Left lung (tissue), 10 donors: ENCODE data around the gene VTI1A. TPM values are rescaled to one million over a fixed set of nuclear protein-coding genes. Genes with fewer than 3 reads are reported as not detected.

ENCODE experiments used
- ATAC-seq: fragments of 200-7000 bp; cut with Tn5 transposase; one replicate; pipeline ENCODE4 v1.9.1; 2020; ENCODE audit warnings: moderate library complexity
- DNase-seq, 4 donors: peaks; one replicate each; pipeline ENCODE4 v3.0.0-alpha.2; 2013 to 2020
- H3K27ac ChIP-seq, 2 donors: fragments of 200-600 bp; sonication (generic) in 1 of 2; one replicate each; pipeline versions ENCODE4 v1.5.0 to v1.8.0; 2020 to 2021
- H3K27me3 ChIP-seq, 2 donors: fragments of 200-600 bp; sonication (generic) in 1 of 2; one replicate each; pipeline versions ENCODE4 v1.5.0 to v1.8.0; 2020 to 2021
- H3K36me3 ChIP-seq, 2 donors: fragments of 200-600 bp; sonication (generic) in 1 of 2; one replicate each; pipeline versions ENCODE4 v1.5.0 to v1.8.0; 2020 to 2021
- H3K4me1 ChIP-seq, 2 donors: fragments of 200-600 bp; one replicate each; pipeline ENCODE4 v1.8.0; 2021
- H3K4me3 ChIP-seq, 2 donors: fragments of 200-600 bp; sonication (generic) in 1 of 2; one replicate each; pipeline versions ENCODE4 v1.5.0 to v1.8.0; 2020 to 2021; ENCODE audit warnings: mild to moderate bottlenecking in 1 of 2
- H3K9me3 ChIP-seq, 2 donors: fragments of 200-600 bp; sonication (generic) in 1 of 2; one replicate each; pipeline versions ENCODE4 v1.5.0 to v1.8.0; 2020 to 2021
- intact Hi-C, 2 donors: fragments of 100-400 bp; cut with DNase I; formaldehyde crosslinking; loops; one replicate each; pipeline versions ENCODE4 v1.11.2 to v1.14.2; 2022
- polyA plus RNA-seq, 6 donors: library from polyadenylated mRNA; unstranded; fragments of 120-200 nt; gene quantifications; one replicate each; pipeline ENCODE4 v1.2.1, GENCODE V29; 2013; ENCODE audit not compliant: insufficient read length in 6 of 6
- total RNA-seq, 2 donors: library from RNA; stranded (reverse); fragmentation: NEBNext Ultra II Directional; extraction: Animal tissue kit (Norgen Biotek cat#: 25700); gene quantifications; one replicate each; pipeline ENCODE4 v1.2.1, GENCODE V29; 2021
- TF ChIP-seq, protein P1 (sequence below), 2 donors: fragments of 200-600 bp; sonication (generic) in 1 of 2; IDR thresholded peaks; one replicate each; pipeline versions ENCODE4 v1.5.0 to v1.8.0; 2021; ENCODE audit warnings: antibody characterized with exemption in 2 of 2
- donor health status: DM: no; HTN: yes; CAD: no.
- donor health status: DM: no; HTN: no; CAD: no.

Gene VTI1A
- total and polyA plus RNA-seq, 8 donors = 13.6 to 39.0 (median 17.7) TPM

DNA sequence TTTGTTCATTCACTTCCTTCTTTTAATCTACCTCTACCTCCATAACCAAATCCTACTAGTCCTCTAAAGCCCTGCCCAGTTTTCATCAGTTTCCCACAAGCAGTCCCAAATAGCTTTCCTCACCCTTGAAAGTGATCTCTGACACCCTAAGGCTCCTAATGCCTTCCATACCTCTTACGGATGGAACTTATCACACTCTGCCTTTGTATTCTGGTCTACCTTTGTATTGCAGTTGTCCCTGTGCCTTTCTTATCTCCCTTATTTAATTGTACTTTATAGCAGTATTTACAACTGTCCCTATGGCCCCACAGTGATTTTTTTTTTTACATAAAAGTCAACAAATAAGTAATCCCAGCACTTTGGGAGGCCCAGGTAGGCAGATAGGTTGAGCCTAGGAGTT, 39.3 kb upstream of the VTI1A start:
- intact Hi-C loops = no loop called here
- no peak overlapping the region for H3K4me3 ChIP-seq
- H3K4me1 ChIP-seq = no peaks in the 10 kb centered on the region
- H3K27ac ChIP-seq = no peak overlapping the region
- ATAC-seq = no peak
- H3K9me3 ChIP-seq = no peaks in the 10 kb centered on the region
- DNase-seq = no peak
- H3K36me3 ChIP-seq = peaks cover 0 to 96% of the 10 kb centered on the region in 2 donors
- no peaks in the 10 kb centered on the region for H3K27me3 ChIP-seq
- TF ChIP-seq, protein P1, sequence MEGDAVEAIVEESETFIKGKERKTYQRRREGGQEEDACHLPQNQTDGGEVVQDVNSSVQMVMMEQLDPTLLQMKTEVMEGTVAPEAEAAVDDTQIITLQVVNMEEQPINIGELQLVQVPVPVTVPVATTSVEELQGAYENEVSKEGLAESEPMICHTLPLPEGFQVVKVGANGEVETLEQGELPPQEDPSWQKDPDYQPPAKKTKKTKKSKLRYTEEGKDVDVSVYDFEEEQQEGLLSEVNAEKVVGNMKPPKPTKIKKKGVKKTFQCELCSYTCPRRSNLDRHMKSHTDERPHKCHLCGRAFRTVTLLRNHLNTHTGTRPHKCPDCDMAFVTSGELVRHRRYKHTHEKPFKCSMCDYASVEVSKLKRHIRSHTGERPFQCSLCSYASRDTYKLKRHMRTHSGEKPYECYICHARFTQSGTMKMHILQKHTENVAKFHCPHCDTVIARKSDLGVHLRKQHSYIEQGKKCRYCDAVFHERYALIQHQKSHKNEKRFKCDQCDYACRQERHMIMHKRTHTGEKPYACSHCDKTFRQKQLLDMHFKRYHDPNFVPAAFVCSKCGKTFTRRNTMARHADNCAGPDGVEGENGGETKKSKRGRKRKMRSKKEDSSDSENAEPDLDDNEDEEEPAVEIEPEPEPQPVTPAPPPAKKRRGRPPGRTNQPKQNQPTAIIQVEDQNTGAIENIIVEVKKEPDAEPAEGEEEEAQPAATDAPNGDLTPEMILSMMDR (IDR thresholded peaks at IDR 0.05) = no peak

- Histone ChIP-seq H3K4me1 (no peaks in the 10 kb centered on the region), H3K27ac (no peak overlapping the region), H3K36me3 (peaks cover 0 to 100% of the 10 kb centered on the region in 2 donors), H3K4me3 (no peak overlapping the region), H3K9me3 (no peaks in the 10 kb centered on the region), H3K27me3 (no peaks in the 10 kb centered on the region)
- intact Hi-C loops = no loop called here
- TF ChIP-seq, protein P1 (IDR thresholded peaks at IDR 0.05) = no peak
- ATAC-seq (no peak), DNase-seq (no peak)
These were observed 37.7 kb upstream of the VTI1A start for GRCh38 chr10:112409299-112409698.

DNA sequence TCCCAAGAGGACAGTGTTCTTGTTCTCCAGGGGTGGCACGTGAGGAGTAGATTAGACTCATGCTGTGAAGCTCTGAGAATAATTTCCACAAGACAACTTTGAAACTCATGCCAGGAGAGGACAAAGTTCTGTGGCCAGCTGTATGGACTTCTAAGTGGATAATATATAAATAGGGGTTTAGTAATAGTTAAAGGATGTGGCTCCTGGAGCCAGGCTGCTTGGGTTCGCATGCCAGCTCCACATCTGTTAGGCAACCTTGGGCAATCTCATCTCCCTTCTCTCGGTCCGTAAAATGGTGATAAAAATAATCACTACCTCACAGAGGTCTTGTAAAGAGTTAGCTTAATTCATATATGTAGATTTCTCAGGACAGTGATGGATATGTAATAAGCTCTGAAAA, 37.3 kb upstream of the VTI1A start:
- Histone ChIP-seq H3K4me3 (no peak overlapping the region), H3K27me3 (no peaks in the 10 kb centered on the region), H3K9me3 (no peaks in the 10 kb centered on the region), H3K4me1 (no peaks in the 10 kb centered on the region), H3K36me3 (peaks cover 0 to 100% of the 10 kb centered on the region in 2 donors), H3K27ac (no peak overlapping the region)
- DNase-seq (no peak), ATAC-seq (no peak)
- intact Hi-C loops = no loop called here
- TF ChIP-seq, protein P1 (IDR thresholded peaks at IDR 0.05) = no peak

DNA sequence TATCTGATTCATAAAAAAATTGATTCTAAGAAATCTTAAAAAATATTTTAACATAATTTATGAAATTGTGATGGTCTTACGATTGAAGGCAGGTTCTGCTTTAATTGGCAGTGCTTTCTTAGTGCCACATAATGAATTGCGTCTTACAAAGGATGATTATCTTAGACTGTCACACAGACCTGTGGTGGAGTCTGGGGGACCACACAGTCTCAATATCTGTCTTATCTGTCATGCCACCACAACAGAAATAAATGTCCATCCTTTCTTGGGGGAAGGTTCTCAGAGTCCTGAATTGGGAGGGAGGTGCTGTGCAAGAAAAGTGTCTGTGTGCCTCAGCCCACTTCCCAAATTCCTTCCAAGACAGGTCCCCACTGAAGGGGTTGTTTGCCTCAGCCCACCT, 34.3 kb upstream of the VTI1A start:
- TF ChIP-seq, protein P1 (IDR thresholded peaks at IDR 0.05) = no peak
- Histone ChIP-seq H3K36me3 (peaks cover 0 to 99% of the 10 kb centered on the region in 2 donors), H3K9me3 (no peaks in the 10 kb centered on the region), H3K27ac (no peak overlapping the region), H3K4me3 (no peak overlapping the region), H3K27me3 (no peaks in the 10 kb centered on the region), H3K4me1 (no peaks in the 10 kb centered on the region)
- no peak for DNase-seq
- intact Hi-C loops = no loop called here
- no peak for ATAC-seq

GRCh38 chr10:112421731-112422130, 25.3 kb upstream of the VTI1A start:
- no peaks in the 10 kb centered on the region for H3K27me3 ChIP-seq
- no peak overlapping the region for H3K27ac ChIP-seq
- no peak for DNase-seq
- peaks cover 0 to 100% of the 10 kb centered on the region in 2 donors for H3K36me3 ChIP-seq
- TF ChIP-seq, protein P1 (IDR thresholded peaks at IDR 0.05) = no peak
- intact Hi-C loops = no loop called here
- no peaks in the 10 kb centered on the region for H3K4me1 ChIP-seq
- H3K9me3 ChIP-seq = no peaks in the 10 kb centered on the region
- H3K4me3 ChIP-seq = no peak overlapping the region
- ATAC-seq = no peak
